HCT116 (cell line): ENCODE data around the gene CLEC5A. TPM values are rescaled to one million over a fixed set of nuclear protein-coding genes. Genes with fewer than 3 reads are reported as not detected.

Experiments
- ATAC-seq: fragments of 200-7000 bp; cut with Tn5 transposase; 2 replicates; pipeline ENCODE4 v1.9.1; 2020; ENCODE audit warnings: mild to moderate bottlenecking, moderate library complexity
- BruUV-seq: library from RNA; stranded (reverse); fragments of 400-500 nt; replicated peaks from 2 replicates; lab custom pipeline; 2021; lab: Mats Ljungman, UMichigan
- CTCF ChIA-PET: fragments of 300-600 bp; sonication (Branson Sonifier 250); formaldehyde crosslinking; loops from one replicate; lab custom pipeline; 2021; ENCODE audit warnings: antibody characterized with exemption; lab: Charles Lee
- POLR2A ChIA-PET: fragments of 300-600, 350-600 bp; sonication (Branson Sonifier 250); formaldehyde crosslinking; loops from one replicate; lab custom pipeline; 2021; ENCODE audit warnings: antibody characterized with exemption; lab: Charles Lee
- RAD21 ChIA-PET, 2 experiments: fragments of 300-600 bp; sonication (Branson Sonifier 250); formaldehyde crosslinking; loops; one replicate each; lab custom pipeline; 2023; ENCODE audit warnings: low total read pairs in 2 of 2; ENCODE audit not compliant: uncharacterized antibody in 2 of 2, unreplicated experiment in 2 of 2, low non-redundant PET in 1 of 2; lab: Charles Lee
- DNase-seq: peaks from one replicate; pipeline ENCODE4 v3.0.0-alpha.2; 2010; ENCODE audit warnings: low read depth, low spot score
- H2AFZ ChIP-seq: fragments of 200-600 bp; shearing (Covaris generic), sonication (generic); 2 replicates; pipeline ENCODE4 v1.6.1; 2017; ENCODE audit warnings: low read depth, mixed run types, mixed read lengths, antibody characterized with exemption, low read length; ENCODE audit not compliant: poor library complexity, severe bottlenecking
- H3K27ac ChIP-seq: 2 replicates; pipeline ENCODE4 v1.5.1; 2012; ENCODE audit warnings: low read depth, low read length
- H3K27me3 ChIP-seq: fragments of 200-600 bp; sonication (generic); 2 replicates; pipeline ENCODE4 v1.6.1; 2016; ENCODE audit warnings: mixed run types, low read length, mixed read lengths; ENCODE audit not compliant: insufficient read depth
- H3K36me3 ChIP-seq, 2 experiments: fragments of 200-500 bp in 1 of 2; fragments of 200-600 bp in 1 of 2; sonication (Bioruptor generic) in 1 of 2; sonication (generic) in 1 of 2; 2 replicates each; pipeline versions ENCODE4 v1.5.1 to v1.6.1; 2014 to 2016; ENCODE audit warnings: low read length in 2 of 2, inconsistent platforms in 1 of 2, mixed read lengths in 1 of 2, mixed run types in 1 of 2; ENCODE audit not compliant: insufficient read depth in 2 of 2, control insufficient read depth in 1 of 2
- H3K4me1 ChIP-seq, 2 experiments: fragments of 200-600 bp in 1 of 2; sonication (generic) in 1 of 2; 2 replicates each; pipeline versions ENCODE4 v1.5.1 to v1.6.1; 2012 to 2017; ENCODE audit warnings: low read length in 2 of 2, inconsistent platforms in 1 of 2, mild to moderate bottlenecking in 1 of 2, mixed read lengths in 1 of 2, mixed run types in 1 of 2, moderate library complexity in 1 of 2; ENCODE audit not compliant: insufficient read depth in 2 of 2, control insufficient read depth in 1 of 2
- H3K4me2 ChIP-seq: fragments of 200-600 bp; sonication (generic); 2 replicates; pipeline ENCODE4 v1.6.1; 2017; ENCODE audit warnings: mixed run types, low read length, mixed read lengths
- H3K4me3 ChIP-seq, 2 experiments: fragments of 200-600 bp in 1 of 2; sonication (generic) in 1 of 2; replicated peaks in 1 of 2; 2 replicates each; pipeline ENCODE4 v1.5.1; 2011 to 2016; ENCODE audit warnings: low read length in 2 of 2, control low read depth in 1 of 2, low read depth in 1 of 2, mild to moderate bottlenecking in 1 of 2, mixed read lengths in 1 of 2, mixed run types in 1 of 2
- H3K79me2 ChIP-seq: fragments of 200-600 bp; sonication (generic); 2 replicates; pipeline ENCODE4 v1.6.1; 2017; ENCODE audit warnings: mild to moderate bottlenecking, mixed run types, low read length, moderate library complexity, mixed read lengths; ENCODE audit not compliant: insufficient read depth
- H3K9ac ChIP-seq: fragments of 200-600 bp; sonication (generic); 2 replicates; pipeline ENCODE4 v1.6.1; 2016; ENCODE audit warnings: low read length, mixed read lengths
- H3K9me2 ChIP-seq: fragments of 200-600 bp; sonication (generic), shearing (Covaris generic); 2 replicates; pipeline ENCODE4 v1.6.1; 2017; ENCODE audit warnings: mixed run types, mild to moderate bottlenecking, moderate library complexity; ENCODE audit not compliant: insufficient read depth
- H3K9me3 ChIP-seq, 2 experiments: fragments of 200-500 bp in 1 of 2; fragments of 200-600 bp in 1 of 2; sonication (Bioruptor generic) in 1 of 2; sonication (generic) in 1 of 2; 2 replicates each; pipeline ENCODE4 v1.6.1; 2014 to 2017; ENCODE audit warnings: low read length in 2 of 2, mixed read lengths in 2 of 2, inconsistent platforms in 1 of 2, low read depth in 1 of 2, mild to moderate bottlenecking in 1 of 2, mixed run types in 1 of 2, moderate library complexity in 1 of 2; ENCODE audit not compliant: control insufficient read depth in 1 of 2, insufficient read depth in 1 of 2
- H4K20me1 ChIP-seq: fragments of 200-600 bp; sonication (generic), shearing (Covaris generic); 2 replicates; pipeline ENCODE4 v1.6.1; 2017; ENCODE audit warnings: mixed run types, mild to moderate bottlenecking, moderate library complexity; ENCODE audit not compliant: insufficient read depth
- CBX3 ChIP-seq: IDR thresholded peaks from 2 replicates; pipeline ENCODE4 v1.6.1; 2012; ENCODE audit warnings: low read depth
- CEBPB ChIP-seq: IDR thresholded peaks from 2 replicates; pipeline ENCODE4 v1.6.1; 2012; ENCODE audit warnings: low read depth
- EGR1 ChIP-seq: IDR thresholded peaks from 2 replicates; pipeline ENCODE4 v1.6.1; 2012; ENCODE audit warnings: low read depth
- ELF1 ChIP-seq: IDR thresholded peaks from 2 replicates; pipeline ENCODE4 v1.6.1; 2012; ENCODE audit warnings: low read depth, borderline replicate concordance
- EZH2phosphoT487 ChIP-seq: fragments of 200-600 bp; IDR thresholded peaks from 2 replicates; pipeline ENCODE4 v1.6.1; 2018; ENCODE audit warnings: antibody characterized with exemption, borderline replicate concordance
- POLR2A ChIP-seq: IDR thresholded peaks from 2 replicates; pipeline ENCODE4 v1.7.0; 2011; ENCODE audit warnings: borderline replicate concordance; ENCODE audit not compliant: insufficient read depth, insufficient read length; ENCODE audit errors: extremely low read depth
- POLR2AphosphoS5 ChIP-seq: IDR thresholded peaks from 2 replicates; pipeline ENCODE4 v1.6.1; 2011; ENCODE audit warnings: mild to moderate bottlenecking, low read depth, low read length, moderate library complexity
- RAD21 ChIP-seq: IDR thresholded peaks from 2 replicates; pipeline ENCODE4 v1.6.1; 2012; ENCODE audit warnings: low read depth, mild to moderate bottlenecking
- SIN3A ChIP-seq: IDR thresholded peaks from 2 replicates; pipeline ENCODE4 v1.6.1; 2012; ENCODE audit warnings: low read depth
- SRF ChIP-seq: IDR thresholded peaks from 2 replicates; pipeline ENCODE4 v1.6.1; 2012; ENCODE audit warnings: low read depth
- TCF7L2 ChIP-seq: IDR thresholded peaks from 2 replicates; pipeline ENCODE4 v1.7.0; 2011; ENCODE audit warnings: borderline replicate concordance, inconsistent platforms; ENCODE audit not compliant: insufficient read depth, insufficient read length; ENCODE audit errors: extremely low read depth
- YY1 ChIP-seq: IDR thresholded peaks from 2 replicates; pipeline ENCODE4 v1.6.1; 2011; ENCODE audit warnings: low read length, low read depth, moderate library complexity, mild to moderate bottlenecking; ENCODE audit not compliant: insufficient replicate concordance; ENCODE audit errors: extremely low read depth
- ZNF274 ChIP-seq: fragments of 200-500 bp; sonication (Bioruptor generic); IDR thresholded peaks from 2 replicates; pipeline ENCODE4 v1.6.1; 2014; ENCODE audit warnings: mild to moderate bottlenecking, low read depth, low read length, inconsistent platforms
- intact Hi-C: fragments of 100-400 bp; cut with micrococcal nuclease; formaldehyde crosslinking; loops from 2 replicates; pipeline ENCODE4 v1.10.0; 2022
- total RNA-seq: library from RNA; stranded (reverse); gene quantifications from one replicate; pipeline ENCODE4 v1.2.1, GENCODE V29; 2021; ENCODE audit not compliant: unreplicated experiment
- TF ChIP-seq, protein P1 (sequence below): IDR thresholded peaks from 2 replicates; pipeline ENCODE4 v1.6.1; 2011; ENCODE audit warnings: mild to moderate bottlenecking, low read length, moderate library complexity; ENCODE audit not compliant: insufficient replicate concordance; ENCODE audit errors: extremely low read depth
- TF ChIP-seq, protein P2 (sequence below), 3 experiments: fragments of 200-600 bp in 1 of 3; sonication (generic) in 1 of 3; IDR thresholded peaks in 2 of 3; conservative IDR thresholded peaks in 1 of 3; 2 replicates each; pipeline ENCODE4 v1.5.1; 2012 to 2017; ENCODE audit warnings: low read depth in 2 of 3, low read length in 2 of 3, antibody characterized with exemption in 1 of 3, borderline replicate concordance in 1 of 3, control low read depth in 1 of 3, mild to moderate bottlenecking in 1 of 3, mixed read lengths in 1 of 3, mixed run types in 1 of 3, moderate library complexity in 1 of 3; ENCODE audit not compliant: insufficient read depth in 1 of 3
- TF ChIP-seq, protein P3 (sequence below): IDR thresholded peaks from 2 replicates; pipeline ENCODE4 v1.6.1; 2012; ENCODE audit warnings: low read depth

CLEC5A gene
- total RNA-seq, 1 experiment from 2014 or later = 0.32 TPM

DNA sequence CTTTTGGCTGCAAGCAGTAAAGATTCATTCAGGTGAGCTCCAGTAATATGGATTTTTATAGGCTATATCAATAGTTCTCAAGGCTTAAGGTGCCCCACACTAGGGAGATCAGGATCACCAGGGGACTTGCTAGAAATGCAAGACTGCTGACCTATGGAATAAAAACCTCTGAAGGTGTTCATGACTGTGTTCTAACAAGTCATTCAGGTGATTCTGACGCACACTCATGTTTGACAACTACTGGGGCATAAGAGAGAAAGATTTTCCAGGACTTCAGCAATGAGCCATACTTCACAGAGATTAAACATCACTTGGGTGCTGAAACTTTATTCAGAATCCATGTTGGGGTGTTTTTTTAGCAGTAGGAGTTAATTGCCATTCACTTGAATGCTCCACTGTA lies 31.6 kb upstream of the CLEC5A start:
- no peaks in the 10 kb centered on the region for H3K9me3 ChIP-seq
- DNase-seq (no peak), ATAC-seq (no peak)
- H3K4me3 ChIP-seq = no peak overlapping the region
- no peak overlapping the region for H3K9ac ChIP-seq
- no peaks in the 10 kb centered on the region for H3K27me3 ChIP-seq
- H3K36me3 ChIP-seq = no peaks in the 10 kb centered on the region
- CTCF ChIA-PET = no interaction called here
- RAD21 ChIA-PET = no interaction called here
- BruUV-seq = no TSS peak
- no peaks in the 10 kb centered on the region for H3K9me2 ChIP-seq
- H4K20me1 ChIP-seq = no peaks in the 10 kb centered on the region
- no peak overlapping the region for H3K27ac ChIP-seq
- POLR2A ChIA-PET = no interaction called here
- intact Hi-C loops = loop anchor here (5.0 kb wide), 1 partner anchor 326 kb away; no protein-coding TSS in a partner anchor
- TF ChIP-seq POLR2A (no peak), ELF1 (no peak), CBX3 (no peak), YY1 (no peak), RAD21 (no peak), EGR1 (no peak), SRF (no peak), ZNF274 (no peak), SIN3A (no peak), TCF7L2 (no peak), EZH2phosphoT487 (no peak), POLR2AphosphoS5 (no peak), CEBPB (no peak)
- TF ChIP-seq, protein P1, sequence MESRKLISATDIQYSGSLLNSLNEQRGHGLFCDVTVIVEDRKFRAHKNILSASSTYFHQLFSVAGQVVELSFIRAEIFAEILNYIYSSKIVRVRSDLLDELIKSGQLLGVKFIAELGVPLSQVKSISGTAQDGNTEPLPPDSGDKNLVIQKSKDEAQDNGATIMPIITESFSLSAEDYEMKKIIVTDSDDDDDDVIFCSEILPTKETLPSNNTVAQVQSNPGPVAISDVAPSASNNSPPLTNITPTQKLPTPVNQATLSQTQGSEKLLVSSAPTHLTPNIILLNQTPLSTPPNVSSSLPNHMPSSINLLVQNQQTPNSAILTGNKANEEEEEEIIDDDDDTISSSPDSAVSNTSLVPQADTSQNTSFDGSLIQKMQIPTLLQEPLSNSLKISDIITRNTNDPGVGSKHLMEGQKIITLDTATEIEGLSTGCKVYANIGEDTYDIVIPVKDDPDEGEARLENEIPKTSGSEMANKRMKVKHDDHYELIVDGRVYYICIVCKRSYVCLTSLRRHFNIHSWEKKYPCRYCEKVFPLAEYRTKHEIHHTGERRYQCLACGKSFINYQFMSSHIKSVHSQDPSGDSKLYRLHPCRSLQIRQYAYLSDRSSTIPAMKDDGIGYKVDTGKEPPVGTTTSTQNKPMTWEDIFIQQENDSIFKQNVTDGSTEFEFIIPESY = no peak
- TF ChIP-seq, protein P2, sequence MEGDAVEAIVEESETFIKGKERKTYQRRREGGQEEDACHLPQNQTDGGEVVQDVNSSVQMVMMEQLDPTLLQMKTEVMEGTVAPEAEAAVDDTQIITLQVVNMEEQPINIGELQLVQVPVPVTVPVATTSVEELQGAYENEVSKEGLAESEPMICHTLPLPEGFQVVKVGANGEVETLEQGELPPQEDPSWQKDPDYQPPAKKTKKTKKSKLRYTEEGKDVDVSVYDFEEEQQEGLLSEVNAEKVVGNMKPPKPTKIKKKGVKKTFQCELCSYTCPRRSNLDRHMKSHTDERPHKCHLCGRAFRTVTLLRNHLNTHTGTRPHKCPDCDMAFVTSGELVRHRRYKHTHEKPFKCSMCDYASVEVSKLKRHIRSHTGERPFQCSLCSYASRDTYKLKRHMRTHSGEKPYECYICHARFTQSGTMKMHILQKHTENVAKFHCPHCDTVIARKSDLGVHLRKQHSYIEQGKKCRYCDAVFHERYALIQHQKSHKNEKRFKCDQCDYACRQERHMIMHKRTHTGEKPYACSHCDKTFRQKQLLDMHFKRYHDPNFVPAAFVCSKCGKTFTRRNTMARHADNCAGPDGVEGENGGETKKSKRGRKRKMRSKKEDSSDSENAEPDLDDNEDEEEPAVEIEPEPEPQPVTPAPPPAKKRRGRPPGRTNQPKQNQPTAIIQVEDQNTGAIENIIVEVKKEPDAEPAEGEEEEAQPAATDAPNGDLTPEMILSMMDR (IDR thresholded peaks at IDR 0.05 in 2 of 3, conservative IDR thresholded peaks at IDR 0.05 in 1 of 3; ENCODE audit: borderline replicate concordance in 1 of 3, insufficient read depth in 1 of 3, low read depth in 2 of 3, low read length in 2 of 3) = no peak
- TF ChIP-seq, protein P3, sequence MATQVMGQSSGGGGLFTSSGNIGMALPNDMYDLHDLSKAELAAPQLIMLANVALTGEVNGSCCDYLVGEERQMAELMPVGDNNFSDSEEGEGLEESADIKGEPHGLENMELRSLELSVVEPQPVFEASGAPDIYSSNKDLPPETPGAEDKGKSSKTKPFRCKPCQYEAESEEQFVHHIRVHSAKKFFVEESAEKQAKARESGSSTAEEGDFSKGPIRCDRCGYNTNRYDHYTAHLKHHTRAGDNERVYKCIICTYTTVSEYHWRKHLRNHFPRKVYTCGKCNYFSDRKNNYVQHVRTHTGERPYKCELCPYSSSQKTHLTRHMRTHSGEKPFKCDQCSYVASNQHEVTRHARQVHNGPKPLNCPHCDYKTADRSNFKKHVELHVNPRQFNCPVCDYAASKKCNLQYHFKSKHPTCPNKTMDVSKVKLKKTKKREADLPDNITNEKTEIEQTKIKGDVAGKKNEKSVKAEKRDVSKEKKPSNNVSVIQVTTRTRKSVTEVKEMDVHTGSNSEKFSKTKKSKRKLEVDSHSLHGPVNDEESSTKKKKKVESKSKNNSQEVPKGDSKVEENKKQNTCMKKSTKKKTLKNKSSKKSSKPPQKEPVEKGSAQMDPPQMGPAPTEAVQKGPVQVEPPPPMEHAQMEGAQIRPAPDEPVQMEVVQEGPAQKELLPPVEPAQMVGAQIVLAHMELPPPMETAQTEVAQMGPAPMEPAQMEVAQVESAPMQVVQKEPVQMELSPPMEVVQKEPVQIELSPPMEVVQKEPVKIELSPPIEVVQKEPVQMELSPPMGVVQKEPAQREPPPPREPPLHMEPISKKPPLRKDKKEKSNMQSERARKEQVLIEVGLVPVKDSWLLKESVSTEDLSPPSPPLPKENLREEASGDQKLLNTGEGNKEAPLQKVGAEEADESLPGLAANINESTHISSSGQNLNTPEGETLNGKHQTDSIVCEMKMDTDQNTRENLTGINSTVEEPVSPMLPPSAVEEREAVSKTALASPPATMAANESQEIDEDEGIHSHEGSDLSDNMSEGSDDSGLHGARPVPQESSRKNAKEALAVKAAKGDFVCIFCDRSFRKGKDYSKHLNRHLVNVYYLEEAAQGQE = no peak
- no peaks in the 10 kb centered on the region for H3K79me2 ChIP-seq
- no peak overlapping the region for H3K4me2 ChIP-seq
- peaks cover 0 to 5% of the 10 kb centered on the region in 2 experiments; a peak in 2 of 4 replicates for H3K4me1 ChIP-seq
- no peak overlapping the region for H2AFZ ChIP-seq
